ENCODE data around the gene ZMYND8. TPM values are rescaled to one million over a fixed set of nuclear protein-coding genes. Genes with fewer than 3 reads are reported as not detected.

Gene ZMYND8
- total RNA-seq, 1 donor from 2014 or later, result 47.0 TPM

DNA sequence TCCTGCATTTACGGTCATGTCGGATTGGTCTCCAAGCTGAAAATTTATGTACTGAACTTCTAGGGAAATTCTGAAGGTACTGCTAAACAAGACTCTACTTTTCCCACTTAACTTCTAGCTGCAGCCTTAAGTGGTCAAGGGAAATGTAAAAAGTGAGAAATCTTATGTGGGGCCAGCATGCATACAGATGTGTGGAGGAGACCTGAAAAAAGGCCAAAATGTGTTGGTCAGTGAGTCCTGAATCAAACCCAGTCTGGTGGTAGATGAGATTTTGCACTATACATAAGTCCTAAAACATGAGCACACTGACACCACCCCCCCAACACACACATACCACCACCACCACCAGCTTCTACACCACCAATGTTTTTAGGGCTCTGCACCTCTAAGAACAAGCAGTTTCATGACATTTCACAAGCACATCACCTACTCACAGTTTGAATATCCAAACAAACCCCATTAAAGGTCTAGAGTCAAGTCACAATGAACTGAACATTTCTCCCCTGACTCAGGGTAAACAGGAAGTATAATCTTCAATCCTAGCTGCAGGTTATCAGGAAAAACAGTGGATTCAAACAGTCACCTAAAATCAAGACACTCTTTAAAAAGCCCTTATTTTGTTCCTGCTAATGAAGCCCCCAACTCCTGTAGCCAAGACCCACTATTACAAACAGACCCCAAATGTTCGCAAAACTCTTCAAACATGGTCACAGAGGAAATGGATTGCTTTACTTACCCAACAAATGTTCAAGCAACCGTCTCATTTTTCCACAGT lies 1.6 kb downstream of the ZMYND8 start:
- intact Hi-C loops (cut with micrococcal nuclease), result loop anchor here (5.0 kb wide), 3 partner anchors 38 to 257 kb away; no protein-coding TSS in a partner anchor

DNA sequence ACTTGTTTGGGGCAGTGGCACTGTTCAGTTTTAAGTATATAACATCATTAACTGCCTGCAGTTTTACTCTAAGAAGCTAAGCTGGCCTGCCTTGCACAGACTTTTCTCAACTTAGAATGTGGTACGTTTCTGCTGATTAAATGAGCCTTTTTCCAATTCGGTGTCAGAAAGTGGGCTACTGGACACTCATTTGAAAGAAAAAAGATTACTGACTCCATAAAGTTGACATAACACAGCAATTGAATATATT lies 2.1 kb downstream of the ZMYND8 start:
- intact Hi-C loops (cut with micrococcal nuclease), result no loop called here

DNA sequence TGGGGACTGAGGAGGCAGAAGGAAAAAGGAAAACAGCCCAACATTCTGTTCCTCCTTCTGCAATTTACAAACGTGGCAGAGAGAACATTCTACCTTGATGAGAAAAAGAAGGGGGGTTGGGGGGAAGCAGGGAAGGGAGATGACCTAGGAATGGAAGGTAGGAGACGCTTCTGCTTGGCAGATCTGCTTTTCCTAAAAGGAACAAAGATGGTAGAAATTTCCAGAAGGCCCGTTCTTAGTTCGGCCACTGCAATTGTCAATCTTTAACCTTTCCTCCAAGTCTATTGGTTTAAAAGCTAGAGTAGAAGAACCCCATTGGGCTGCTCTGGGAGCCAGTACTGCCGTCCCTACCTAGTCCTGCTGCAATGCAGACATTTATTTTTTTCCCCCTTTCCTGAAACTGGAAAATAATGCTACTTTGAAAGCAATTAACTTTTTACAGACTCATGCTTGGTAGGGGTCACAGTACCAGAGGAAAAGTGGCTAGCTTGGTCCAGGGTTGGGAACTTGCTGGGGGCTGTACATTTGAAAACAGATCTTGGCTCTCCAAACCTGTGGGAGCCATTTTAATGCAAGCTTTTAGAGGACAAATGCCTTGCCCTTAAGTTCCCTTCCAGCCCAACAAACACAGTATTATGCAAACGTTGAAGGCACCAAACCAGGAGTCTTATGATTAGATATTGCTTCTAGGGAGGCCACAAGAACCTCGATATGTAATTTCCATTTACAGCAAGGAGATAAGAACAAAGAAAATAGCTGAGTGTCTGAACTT lies 2.6 kb downstream of the ZMYND8 start:
- intact Hi-C loops (cut with micrococcal nuclease), result no loop called here

DNA sequence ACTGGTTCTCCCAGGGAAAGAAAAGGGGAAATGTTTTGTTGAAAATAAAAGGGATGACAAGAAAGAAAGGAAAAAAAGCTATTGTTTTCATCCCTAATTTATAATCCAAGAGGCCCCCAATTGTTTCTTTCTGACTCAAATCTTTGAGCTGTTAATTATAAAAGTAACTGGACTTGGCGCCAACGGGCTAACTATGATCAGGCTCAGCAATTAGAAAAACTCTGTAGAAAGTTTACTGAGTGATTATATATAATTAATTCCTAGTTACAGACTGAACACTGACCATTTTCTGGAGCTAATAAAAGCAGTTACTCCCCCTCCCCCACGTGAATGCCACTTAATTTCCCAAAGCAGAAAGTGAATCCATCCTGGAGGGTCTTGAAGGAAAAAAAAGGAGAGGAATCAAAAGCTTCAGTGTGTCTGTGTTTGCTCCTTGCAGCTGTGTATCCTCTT lies 3.2 kb downstream of the ZMYND8 start:
- intact Hi-C loops (cut with micrococcal nuclease), result no loop called here

DNA sequence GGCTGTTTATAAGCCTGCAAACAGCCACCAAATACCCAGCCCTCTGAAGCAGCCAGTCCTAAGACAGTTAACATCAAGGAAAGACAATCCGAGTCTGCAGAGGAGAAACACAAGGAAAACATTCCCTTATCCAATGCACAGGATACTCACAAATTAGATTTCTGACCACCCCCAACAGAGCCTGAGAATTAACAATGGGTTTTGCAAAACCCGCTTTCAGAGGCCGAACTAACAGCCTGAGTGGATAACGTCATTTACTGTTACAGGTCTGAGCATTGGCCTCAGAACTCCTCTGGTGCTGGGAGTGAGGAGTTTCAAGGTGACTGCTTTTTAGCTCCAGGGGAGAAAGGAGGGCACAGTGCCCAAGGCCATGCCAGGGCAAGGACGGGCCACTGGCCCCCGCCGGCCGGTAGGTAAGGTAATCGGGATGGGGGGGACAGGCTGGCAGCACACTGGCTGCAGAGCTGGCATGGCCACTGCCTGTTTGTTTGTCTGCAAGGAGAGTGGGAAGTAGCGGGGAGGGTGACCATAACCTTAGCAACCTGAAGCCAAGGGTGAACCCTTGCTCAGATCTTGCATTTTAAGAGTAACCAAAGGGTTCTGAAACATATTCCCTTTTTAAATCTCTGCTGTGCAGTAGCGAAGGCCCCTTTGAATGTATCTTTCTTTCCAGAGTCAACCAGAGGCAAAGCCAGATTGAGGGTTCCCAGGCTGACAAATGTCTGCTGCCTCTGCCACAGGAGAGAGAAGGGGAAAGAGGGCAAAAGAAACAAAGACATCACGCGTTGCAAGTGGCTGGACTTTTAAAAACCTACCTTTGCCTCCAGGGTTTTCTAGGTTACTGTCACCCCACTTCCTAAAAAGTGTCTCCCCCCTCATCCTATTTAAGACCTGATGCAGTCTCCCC lies 3.9 kb downstream of the ZMYND8 start:
- intact Hi-C loops (cut with micrococcal nuclease), result no loop called here

DNA sequence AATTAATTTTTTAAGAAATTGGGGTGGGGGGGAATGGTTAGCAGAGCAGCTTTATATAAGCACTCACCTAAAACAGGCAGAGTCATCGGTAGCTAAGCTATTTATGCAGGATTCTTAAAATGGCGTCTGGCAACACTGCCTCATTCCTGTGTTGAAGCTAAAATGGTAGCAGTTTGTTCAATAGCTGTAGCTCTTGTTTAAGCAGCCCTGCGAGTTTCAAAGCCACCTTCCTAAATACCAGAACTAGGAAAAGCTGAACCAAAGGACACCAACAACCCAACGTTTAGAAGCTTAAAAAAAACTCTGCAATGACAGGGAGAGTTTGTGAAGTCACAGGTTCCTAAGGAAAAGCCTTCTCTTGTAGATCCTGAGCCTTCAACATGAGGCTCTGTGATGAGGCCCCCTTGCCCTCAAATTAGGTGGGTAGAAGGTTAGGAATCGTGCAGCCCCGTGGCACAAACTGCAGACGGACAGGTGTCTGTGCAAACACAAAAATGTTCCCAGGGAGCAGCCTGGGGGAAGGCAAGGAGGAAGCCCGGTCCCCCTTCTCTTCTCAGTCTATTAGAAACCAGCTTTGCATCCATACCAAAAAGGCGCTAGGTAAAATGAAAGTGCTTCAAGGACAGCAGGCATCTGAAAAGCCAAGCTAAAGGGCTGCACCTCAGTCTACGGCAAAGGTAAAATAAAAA lies 4.7 kb downstream of the ZMYND8 start:
- intact Hi-C loops (cut with micrococcal nuclease), result no loop called here

DNA sequence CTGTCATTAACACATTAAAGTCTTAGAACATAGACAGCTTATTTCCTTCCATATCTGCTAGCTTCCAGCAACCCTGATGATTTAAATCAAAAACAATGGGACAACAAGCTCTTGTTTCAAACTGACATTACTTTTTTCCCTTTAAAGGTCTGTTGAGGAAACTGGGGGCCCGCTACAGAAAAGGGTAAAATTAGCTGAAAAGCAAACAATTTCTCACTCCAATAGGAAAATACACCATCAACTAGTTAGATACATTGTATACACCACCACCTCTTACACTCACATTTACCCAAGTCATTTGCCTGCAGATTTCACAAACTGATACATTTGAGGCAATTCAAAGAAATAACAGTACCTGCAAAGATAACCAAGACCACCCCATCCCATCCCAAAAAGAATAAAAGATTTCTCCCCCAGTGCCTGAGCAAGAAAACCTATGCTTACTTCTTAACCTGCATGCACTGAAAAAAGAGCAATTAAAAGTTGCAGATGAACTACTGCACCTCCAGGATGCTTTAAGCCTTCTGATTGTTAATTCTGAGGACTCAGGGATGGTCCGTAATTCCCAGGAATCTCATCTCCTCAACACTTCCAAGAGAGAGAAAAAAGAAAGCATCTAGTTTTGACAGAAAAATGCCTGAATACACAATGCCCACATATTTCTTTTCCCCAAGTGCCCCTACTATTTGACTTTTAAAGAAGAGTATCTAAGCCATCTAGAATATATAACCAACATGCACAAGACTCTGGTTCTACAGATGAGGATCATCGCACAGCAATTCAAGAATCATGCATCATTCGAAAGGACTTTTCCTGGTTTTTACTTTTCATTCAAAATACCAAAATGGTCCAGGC lies 5.6 kb downstream of the ZMYND8 start:
- intact Hi-C loops (cut with micrococcal nuclease), result no loop called here

DNA sequence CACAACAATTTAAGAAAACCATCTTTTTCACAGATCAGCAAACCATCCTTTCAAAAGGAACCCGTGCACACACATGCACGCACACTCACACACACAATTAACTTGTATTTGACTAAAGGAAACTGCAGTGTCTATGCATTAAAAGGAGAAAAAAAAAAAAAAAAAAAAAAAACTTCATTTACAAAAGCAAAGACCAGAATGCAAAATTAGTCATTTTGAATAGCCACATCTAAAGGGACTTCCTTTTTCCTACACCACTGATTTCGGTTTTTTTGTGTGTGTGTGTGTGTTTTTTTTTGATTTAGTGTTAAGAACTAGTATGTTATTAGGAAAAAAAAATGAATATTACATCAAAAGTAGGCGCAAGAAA lies 6.3 kb downstream of the ZMYND8 start:
- intact Hi-C loops (cut with micrococcal nuclease), result no loop called here

DNA sequence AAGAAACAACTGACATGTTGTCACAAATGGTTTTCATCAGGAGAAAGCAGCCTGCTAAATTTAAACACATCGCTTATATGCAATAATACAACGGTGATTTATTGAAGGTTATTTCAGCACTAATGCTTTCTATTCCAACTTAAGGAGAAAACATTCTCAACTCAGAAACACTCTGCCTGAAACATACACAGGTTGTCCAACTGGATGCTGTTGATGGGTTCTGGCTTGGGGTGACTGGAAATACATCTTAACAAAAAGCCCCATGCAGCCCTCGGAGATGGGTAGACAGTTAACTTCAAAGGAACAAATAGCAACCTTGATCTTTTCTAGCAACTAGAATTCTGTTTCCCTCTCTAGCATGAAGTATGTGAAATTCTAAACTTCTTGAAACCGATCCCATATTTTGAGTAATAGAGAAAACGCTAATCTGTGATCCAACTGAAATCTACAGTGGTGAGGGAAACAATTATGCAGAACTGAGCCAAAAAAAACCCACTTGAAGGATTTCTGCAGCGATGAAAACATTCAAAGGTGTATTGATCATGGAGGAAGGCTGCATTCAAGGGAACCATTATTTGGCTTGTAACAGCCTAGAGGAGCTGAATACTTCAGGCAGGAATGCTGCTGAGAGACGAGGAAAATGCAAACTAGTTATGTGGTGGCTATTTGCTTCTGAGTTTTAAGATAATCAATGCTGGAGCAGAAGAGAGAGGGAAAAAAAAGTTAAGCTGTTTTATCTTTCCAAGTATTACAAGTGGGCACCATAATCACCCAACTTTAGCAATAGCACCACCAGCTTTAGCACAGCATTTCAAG lies 6.9 kb downstream of the ZMYND8 start:
- intact Hi-C loops (cut with micrococcal nuclease), result no loop called here

DNA sequence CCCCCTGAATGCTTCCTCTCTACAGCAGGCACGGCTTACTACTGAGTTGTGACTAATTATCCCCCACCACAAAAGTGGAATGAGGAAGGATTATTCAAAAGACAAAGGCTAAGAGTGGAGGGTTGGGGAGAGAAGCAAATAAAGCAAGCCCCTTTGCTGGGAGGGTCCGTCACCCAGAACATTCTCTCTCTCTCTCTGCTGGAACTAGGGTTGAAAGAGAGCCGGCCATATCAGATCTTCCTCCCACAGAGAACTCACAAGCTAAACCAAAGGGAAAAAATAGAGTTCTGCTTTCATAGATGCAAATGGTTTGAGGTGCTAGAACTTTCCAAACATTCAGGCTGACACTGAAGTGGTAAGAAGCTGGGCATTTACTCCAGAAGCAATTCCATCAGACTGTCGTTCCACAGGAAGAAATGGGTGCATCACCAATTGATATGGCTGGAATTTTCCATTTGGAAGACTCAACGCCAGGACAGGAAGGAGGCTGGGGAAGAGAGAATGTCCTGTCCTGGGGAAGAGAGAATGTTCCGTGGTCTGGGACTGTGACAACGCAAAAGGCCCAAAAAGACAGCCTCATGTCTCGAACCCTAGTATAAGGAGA lies 7.9 kb downstream of the ZMYND8 start:
- intact Hi-C loops (cut with micrococcal nuclease), result no loop called here

DNA sequence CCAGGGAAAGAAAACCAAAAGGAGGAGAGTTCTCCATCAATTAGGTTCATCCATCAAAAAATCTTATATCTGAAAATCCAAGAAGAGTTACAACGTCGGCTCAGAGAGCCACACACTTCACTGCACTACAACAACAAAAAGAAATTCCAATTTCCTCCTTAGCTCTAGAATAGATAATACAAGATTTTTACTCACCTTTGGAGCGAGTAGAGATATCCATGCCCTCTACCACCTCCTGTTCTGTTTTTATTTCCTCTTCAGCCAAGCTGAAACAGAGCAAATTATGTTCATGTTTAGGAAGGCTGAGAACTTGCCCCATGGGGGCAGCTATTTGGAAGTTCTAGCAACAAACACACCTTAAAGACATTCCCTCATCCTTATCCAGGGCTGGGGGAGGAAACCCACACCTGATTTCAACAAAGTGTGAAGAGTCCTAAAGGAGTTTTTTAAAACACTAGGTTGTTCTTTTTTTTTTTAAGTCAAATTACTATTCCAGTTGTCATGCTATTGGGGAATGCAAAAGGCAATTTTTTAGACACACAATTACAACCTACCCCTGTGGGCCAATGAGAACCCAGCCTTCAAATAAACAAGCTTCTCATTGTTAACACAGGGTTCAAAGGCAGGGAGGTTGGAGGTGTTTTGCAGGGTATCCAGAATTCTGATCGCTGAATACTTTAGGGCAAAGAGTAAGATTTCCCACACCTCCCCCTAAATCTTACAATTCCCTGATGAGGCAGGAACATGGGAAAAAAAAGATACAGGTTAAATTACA lies 8.7 kb downstream of the ZMYND8 start:
- intact Hi-C loops (cut with micrococcal nuclease), result no loop called here

DNA sequence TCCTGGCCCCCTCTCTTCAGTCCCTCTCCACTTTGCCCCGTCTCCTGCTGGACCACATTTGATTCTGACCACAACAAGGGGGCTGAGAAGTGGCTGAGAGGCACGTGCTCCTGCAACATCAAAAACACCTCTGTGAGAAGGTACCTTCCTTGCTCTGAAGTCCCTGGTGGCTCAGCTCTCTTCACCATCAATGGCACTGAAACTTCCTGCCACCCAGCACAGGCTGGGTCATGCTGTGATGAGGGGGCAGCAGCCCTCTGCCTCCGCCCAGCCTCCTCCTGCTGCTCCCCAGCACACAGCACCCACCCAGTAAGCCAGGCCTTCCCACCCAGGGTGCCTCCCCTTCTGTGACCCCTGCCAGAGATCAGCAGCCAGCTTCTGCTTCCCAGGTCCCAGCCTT lies 10.3 kb downstream of the ZMYND8 start:
- intact Hi-C loops (cut with micrococcal nuclease), result no loop called here

DNA sequence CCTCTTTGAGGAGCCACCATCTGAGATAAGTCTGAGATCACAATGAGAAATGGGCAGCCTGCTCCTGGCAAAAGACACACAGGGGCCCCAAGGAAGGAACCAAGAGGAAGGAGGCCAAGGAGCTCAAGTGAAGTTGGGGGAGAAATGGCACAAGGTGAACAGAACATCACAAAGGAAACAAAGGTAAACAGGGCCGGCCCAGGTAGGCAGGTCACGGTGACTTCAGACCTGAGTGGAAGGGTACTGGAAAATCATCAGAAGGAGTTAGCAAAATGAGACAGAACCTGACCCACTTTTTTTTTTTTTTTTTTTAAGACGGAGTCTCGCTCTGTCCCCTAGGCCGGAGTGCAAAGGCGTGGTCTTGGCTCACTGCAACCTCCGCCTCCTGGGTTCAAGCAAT lies 11.3 kb downstream of the ZMYND8 start:
- intact Hi-C loops (cut with micrococcal nuclease), result no loop called here

DNA sequence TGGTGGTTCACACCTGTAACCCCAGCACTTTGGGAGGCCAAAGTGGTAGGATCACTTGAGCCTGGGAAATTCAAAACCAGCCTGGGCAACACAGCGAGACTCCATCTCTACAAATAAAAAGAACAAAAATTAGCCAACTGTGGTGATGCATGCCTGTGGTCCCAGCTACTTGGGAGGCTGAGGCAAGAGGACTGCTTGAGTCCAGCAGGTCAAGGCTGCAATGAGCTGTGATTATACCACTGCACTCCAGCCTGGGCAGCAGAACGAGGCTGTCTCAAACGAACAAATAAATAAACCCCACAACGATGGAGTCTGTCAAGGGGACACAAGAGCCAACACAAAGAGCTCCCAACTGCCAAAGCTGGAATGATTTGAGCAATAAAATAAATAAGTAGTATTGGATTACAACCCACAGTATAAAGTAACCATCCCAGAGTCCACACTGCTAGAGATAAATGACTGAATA lies 13.5 kb downstream of the ZMYND8 start:
- intact Hi-C loops (cut with micrococcal nuclease), result no loop called here

DNA sequence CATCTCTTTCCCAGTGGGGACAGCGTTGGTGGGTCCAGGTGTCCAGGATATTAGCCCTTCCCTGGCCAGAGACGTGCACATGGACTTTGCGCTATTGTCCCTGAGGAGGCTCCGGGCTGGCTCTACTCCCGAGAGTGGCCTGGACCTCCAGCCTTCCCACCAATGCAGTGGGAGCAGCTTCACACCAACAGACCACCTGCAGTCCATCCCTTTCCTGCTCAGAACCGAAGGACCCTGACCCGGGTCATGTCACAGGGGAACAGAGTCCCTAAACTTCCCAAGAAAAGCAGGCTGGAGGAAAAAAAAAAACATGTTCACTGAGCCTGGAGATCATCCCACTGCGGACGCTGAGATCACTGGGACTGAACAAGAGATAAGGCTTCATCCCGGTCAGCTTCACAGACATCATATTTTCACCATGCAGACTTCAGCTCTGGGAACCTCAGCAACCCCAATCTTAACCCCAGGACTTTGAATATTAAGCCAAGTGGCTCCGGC lies 18.3 kb downstream of the ZMYND8 start:
- intact Hi-C loops (cut with micrococcal nuclease), result no loop called here

DNA sequence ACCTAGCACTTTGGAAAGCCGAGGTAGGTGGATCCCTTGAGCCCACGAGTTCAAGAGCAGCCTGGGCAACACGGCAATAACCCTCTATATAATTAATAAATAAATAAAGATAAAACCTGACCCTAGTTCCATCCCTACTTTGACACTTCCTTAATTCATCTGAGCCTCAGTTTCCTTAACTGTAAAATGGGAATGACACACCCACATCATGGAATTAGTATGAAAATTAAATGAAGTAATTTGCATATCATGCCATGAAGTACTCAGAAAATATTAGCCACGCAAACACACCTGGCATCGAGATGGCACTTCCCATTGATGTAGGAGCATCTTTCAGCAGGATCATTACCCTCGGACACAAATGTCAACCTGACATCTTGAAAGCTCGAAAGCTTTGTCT lies 19.1 kb downstream of the ZMYND8 start:
- intact Hi-C loops (cut with micrococcal nuclease), result no loop called here

DNA sequence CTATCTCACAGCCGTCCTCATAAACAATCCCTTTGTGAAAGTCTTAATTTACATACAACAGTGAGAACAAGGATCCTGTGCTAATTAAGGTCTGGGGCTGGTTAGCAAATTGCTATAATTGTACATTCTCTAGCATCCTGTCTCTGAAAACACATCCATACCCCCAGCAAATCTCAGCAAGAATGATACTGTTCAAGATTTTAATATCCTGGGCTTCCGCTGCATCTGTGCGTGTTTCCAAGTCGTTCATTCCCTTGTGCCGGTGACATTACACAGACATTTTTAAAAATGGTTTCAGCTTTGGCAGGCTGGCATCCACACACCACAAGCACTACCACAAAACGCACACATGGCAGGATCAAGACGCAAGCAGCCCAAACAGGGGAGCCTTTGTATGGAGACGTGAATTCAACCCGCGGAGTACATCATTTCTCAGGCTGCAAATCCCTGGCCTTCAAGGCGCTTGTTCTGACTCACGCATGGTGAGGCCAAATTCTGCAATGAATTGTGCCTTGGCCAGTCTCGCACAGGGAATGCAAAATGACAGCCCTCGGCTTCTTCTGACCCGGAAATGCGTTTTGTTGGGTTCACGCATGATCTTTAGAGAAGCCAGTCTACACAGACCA lies 20.3 kb downstream of the ZMYND8 start:
- intact Hi-C loops (cut with micrococcal nuclease), result no loop called here
